ENCODE data around the gene ZNF732. TPM values are rescaled to one million over a fixed set of nuclear protein-coding genes. Genes with fewer than 3 reads are reported as not detected.

ZNF732 gene
- total RNA-seq = under 1 TPM in 1 of 4 donors, not detected in 3; 0.16 TPM

DNA sequence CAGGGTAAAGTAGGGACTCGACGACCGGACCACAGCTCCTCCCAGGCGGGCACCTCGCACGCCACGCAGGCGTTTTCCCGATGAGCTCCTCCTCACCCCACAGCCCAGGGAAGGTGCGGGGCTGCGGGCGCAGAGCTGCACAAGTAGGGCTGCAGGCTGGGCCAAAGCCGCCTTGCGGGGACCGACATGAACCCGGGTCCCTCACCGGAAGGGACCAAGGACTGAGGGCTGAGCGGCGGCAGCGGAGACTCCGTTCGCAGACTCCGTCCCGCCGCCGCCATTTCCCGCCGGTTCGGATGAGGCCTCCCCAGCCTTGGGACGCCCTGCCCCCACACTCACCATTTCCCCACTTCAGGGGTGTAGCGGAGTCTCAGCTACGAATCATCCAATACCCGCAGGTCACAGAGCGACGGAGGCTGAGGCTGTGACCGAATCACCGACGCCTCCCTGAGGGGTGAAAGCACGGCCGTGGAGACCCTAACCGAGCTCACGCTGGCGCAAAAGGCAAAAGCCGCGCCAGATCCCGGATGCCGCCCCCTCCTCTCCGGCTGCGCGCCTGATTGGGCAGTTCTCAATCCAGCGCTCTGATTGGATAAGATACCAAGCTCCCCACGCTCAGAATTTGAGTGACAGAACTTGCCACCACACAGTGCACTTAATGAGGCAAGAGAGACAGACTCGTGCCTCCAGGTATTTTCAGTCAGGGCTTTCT lies at the start of gene ZNF732:
Gene ZNF732 (minus strand): TSS at position 506 of the 712 bp plus-strand sequence. CDS start 164 bp downstream, at position 342.
- Histone ChIP-seq H3K4me3 (peak within 1 kb of the TSS in 2 of 4 donors; percentile 18 to 39), H3K27ac (no peak within 1 kb of the TSS)

DNA sequence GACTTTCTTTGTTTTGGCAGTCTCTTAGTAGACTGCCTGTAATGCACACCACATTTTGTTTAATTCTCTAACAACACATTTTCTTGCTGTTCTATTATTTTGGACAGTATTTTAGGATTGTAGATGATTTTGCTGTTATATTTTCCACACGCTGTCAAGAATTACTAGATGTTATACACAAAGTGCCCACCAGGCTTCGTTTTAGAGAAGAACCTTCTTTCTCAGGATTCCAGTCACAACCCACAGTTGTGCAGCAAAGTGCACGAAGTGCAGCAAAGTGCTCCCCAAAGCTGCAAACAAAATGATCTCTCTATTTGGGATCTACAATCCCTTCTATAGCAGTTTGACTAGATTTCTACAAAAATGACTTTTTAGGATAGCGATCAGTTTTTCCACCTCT lies 34.7 kb upstream of the ZNF732 start:
- Histone ChIP-seq H3K9me3 (peaks cover 41 to 46% of the 10 kb centered on the region in 2 donors), H3K4me1 (peaks cover 9 to 17% (median 13%) of the 10 kb centered on the region in 4 donors), H3K27ac (no peak overlapping the region), H3K4me3 (no peak overlapping the region), H3K27me3 (no peaks in the 10 kb centered on the region), H3K36me3 (peaks cover 0 to 44% (median 9%) of the 10 kb centered on the region in 4 donors)
- WGBS, 2 donors (ENCODE audit: low coverage in 1 of 2) = 93 to 96% methylated on average over 4 of the region's 4 CpGs
- DNase-seq = no peak
- in situ Hi-C loops (cut with MboI; ENCODE audit: low pct_ligation_motif_present in 1 of 4, low pct_unique_long_range_greater_than_20kb in 1 of 4, low sequenced_read_pairs in 3 of 4) = no loop called here
- no peak for TF ChIP-seq POLR2A (IDR thresholded peaks at IDR 0.05)
- TF ChIP-seq POLR2AphosphoS5 (IDR thresholded peaks at IDR 0.05) = no peak
- no peak for TF ChIP-seq EP300 (IDR thresholded peaks at IDR 0.05; ENCODE audit: low read depth)
- TF ChIP-seq, protein P1, sequence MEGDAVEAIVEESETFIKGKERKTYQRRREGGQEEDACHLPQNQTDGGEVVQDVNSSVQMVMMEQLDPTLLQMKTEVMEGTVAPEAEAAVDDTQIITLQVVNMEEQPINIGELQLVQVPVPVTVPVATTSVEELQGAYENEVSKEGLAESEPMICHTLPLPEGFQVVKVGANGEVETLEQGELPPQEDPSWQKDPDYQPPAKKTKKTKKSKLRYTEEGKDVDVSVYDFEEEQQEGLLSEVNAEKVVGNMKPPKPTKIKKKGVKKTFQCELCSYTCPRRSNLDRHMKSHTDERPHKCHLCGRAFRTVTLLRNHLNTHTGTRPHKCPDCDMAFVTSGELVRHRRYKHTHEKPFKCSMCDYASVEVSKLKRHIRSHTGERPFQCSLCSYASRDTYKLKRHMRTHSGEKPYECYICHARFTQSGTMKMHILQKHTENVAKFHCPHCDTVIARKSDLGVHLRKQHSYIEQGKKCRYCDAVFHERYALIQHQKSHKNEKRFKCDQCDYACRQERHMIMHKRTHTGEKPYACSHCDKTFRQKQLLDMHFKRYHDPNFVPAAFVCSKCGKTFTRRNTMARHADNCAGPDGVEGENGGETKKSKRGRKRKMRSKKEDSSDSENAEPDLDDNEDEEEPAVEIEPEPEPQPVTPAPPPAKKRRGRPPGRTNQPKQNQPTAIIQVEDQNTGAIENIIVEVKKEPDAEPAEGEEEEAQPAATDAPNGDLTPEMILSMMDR (IDR thresholded peaks at IDR 0.05) = peak in 3 of 5 experiments; percentile 11 to 18 (median 18)
- intact Hi-C loops (cut with DNase I; ENCODE audit: low total_unique reads) = no loop called here

More for the DNA sequence above, at the start of gene ZNF732:
- no peak for DNase-seq
- no peaks in the 10 kb centered on the region for H3K36me3 ChIP-seq
- H3K4me1 ChIP-seq = no peaks in the 10 kb centered on the region
- TF ChIP-seq POLR2AphosphoS5 (IDR thresholded peaks at IDR 0.05) (no peak), POLR2A (IDR thresholded peaks at IDR 0.05) (no peak), EP300 (IDR thresholded peaks at IDR 0.05; ENCODE audit: low read depth) (no peak)
- TF ChIP-seq, protein P1 (IDR thresholded peaks at IDR 0.05) = no peak
- peaks cover 0 to 7% of the 10 kb centered on the region in 2 donors for H3K9me3 ChIP-seq
- H3K27me3 ChIP-seq = peaks cover 8% of the 10 kb centered on the region
- intact Hi-C loops (cut with DNase I; ENCODE audit: low total_unique reads) = no loop called here
- in situ Hi-C loops (cut with MboI; ENCODE audit: low pct_ligation_motif_present in 1 of 4, low pct_unique_long_range_greater_than_20kb in 1 of 4, low sequenced_read_pairs in 3 of 4) = no loop called here
- WGBS, 2 donors (ENCODE audit: low coverage in 1 of 2) = 42% methylated on average over 53 of the region's 53 CpGs; no CpG with 5 or more reads in 1 of the 2 donors

- intact Hi-C loops (cut with DNase I; ENCODE audit: low total_unique reads) = no loop called here
- peak overlapping the region; percentile 66 to 94 (median 78) for H3K4me3 ChIP-seq
These were observed 33.5 kb upstream of the ZNF732 start for GRCh38 chr4:338759-339097.

More at GRCh38 chr4:338759-339097, 33.5 kb upstream of the ZNF732 start:
- Histone ChIP-seq H3K27me3 (no peaks in the 10 kb centered on the region), H3K4me1 (peaks cover 9 to 17% (median 13%) of the 10 kb centered on the region in 4 donors), H3K36me3 (peaks cover 0 to 32% (median 3%) of the 10 kb centered on the region in 4 donors), H3K9me3 (peaks cover 28 to 33% of the 10 kb centered on the region in 2 donors), H3K27ac (peak overlapping the region in 2 of 4 donors; percentile 89 to 90)
- TF ChIP-seq EP300 (IDR thresholded peaks at IDR 0.05; ENCODE audit: low read depth) (no peak), POLR2AphosphoS5 (IDR thresholded peaks at IDR 0.05) (no peak), POLR2A (IDR thresholded peaks at IDR 0.05) (no peak)
- TF ChIP-seq, protein P1 (IDR thresholded peaks at IDR 0.05) = no peak
- 76% methylated on average over 13 of the region's 13 CpGs; no CpG with 5 or more reads in 1 of the 2 donors for WGBS, 2 donors (ENCODE audit: low coverage in 1 of 2)
- no peak for DNase-seq
- in situ Hi-C loops (cut with MboI; ENCODE audit: low pct_ligation_motif_present in 1 of 4, low pct_unique_long_range_greater_than_20kb in 1 of 4, low sequenced_read_pairs in 3 of 4) = no loop called here

All from transverse colon (tissue), 4 donors.